Prostate gland (tissue), 2 donors: ENCODE data around the gene S100A2. TPM values are rescaled to one million over a fixed set of nuclear protein-coding genes. Genes with fewer than 3 reads are reported as not detected.
A peak's percentile ranks its signal among the peaks of the same experiment; 100 is the strongest.

Source experiments
- DNase-seq: peaks from one replicate; pipeline ENCODE4 v3.0.0-alpha.2; 2019; ENCODE audit warnings: low spot score
- H3K27ac ChIP-seq, 2 donors: fragments of 200-600 bp; sonication (generic); 2 replicates each; pipeline ENCODE4 v1.5.1; 2017 to 2019
- H3K27me3 ChIP-seq: fragments of 200-600 bp; sonication (generic); replicated peaks from 2 replicates; pipeline ENCODE4 v1.5.1; 2019; ENCODE audit not compliant: insufficient read depth
- H3K36me3 ChIP-seq, 2 donors: fragments of 200-600 bp; sonication (generic); 1 replicate in 1 of 2; 2 replicates in 1 of 2; pipeline versions ENCODE4 v1.5.1 to v1.8.1; 2017 to 2019
- H3K4me1 ChIP-seq: fragments of 200-600 bp; sonication (generic); replicated peaks from 2 replicates; pipeline ENCODE4 v1.5.1; 2019
- H3K4me3 ChIP-seq, 2 donors: fragments of 200-600 bp; sonication (generic); 2 replicates each; pipeline ENCODE4 v1.5.1; 2017 to 2019
- H3K9me3 ChIP-seq: fragments of 200-600 bp; sonication (generic); 2 replicates; pipeline ENCODE4 v1.5.1; 2017
- POLR2A ChIP-seq: fragments of 450-650 bp; IDR thresholded peaks from one replicate; pipeline ENCODE4 v1.6.1; 2016; ENCODE audit warnings: antibody characterized with exemption, mild to moderate bottlenecking
- POLR2AphosphoS5 ChIP-seq: sonication (generic); formaldehyde crosslinking; IDR thresholded peaks from one replicate; pipeline ENCODE4 v1.6.1; 2017; ENCODE audit warnings: antibody characterized with exemption
- WGBS: methylation state at CpG from one replicate; pipeline ENCODE4 v1.1.5; 2018; 5-methylcytosine and 5-hydroxymethylcytosine counted together
- intact Hi-C: fragments of 100-400 bp; cut with DNase I; formaldehyde crosslinking; loops from one replicate; pipeline ENCODE4 v1.14.2; 2022
- total RNA-seq, 2 donors: library from RNA; depleted of rRNA; stranded (reverse); fragments of >200 nt; gene quantifications; one replicate each; pipeline ENCODE4 v1.1.0, GENCODE V29; 2016
- TF ChIP-seq, protein P1 (sequence below), 4 experiments: fragments of 200-600 bp in 2 of 4; fragments of 450-650 bp in 2 of 4; sonication (generic) in 2 of 4; IDR thresholded peaks; 1 replicate in 3 of 4; 2 replicates in 1 of 4; pipeline ENCODE4 v1.5.1; 2016 to 2019; ENCODE audit warnings: antibody characterized with exemption in 4 of 4, mild to moderate bottlenecking in 2 of 4, moderate library complexity in 2 of 4

S100A2 gene
- total RNA-seq, 2 donors from 2014 or later: 14.1 to 22.6 TPM

GRCh38 chr1:153544453-153545066 lies 21.1 kb downstream of the S100A2 start:
- intact Hi-C loops: no loop called here
- peak overlapping the region in 1 of 2 donors; percentile 7 for H3K4me3 ChIP-seq
- no peak for DNase-seq

DNA sequence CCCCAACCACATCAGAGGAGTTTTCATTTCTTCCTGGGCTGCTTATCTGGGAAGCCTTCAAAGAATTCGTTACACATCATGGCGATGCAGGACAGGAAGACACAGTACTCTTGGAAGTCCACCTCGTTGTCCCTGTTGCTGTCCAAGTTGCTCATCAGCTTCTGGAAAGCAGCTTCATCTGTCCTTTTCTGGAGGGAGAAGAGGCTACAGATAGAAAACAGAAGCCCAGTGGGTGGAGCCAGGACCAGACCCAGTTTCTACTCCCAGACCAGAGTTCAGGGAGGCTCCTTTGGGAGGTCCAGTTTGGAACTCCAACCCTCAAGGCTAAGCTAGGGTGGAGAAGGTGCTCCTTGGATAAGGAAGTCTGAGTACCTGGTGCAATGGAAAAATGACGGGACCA lies 21.9 kb downstream of the S100A2 start:
- Histone ChIP-seq H3K36me3 (no peaks in the 10 kb centered on the region), H3K4me1 (no peaks in the 10 kb centered on the region), H3K9me3 (no peaks in the 10 kb centered on the region), H3K27ac (no peak overlapping the region), H3K4me3 (no peak overlapping the region), H3K27me3 (no peaks in the 10 kb centered on the region)
- intact Hi-C loops: no loop called here
- WGBS: 64% methylated on average over 4 of the region's 4 CpGs
- TF ChIP-seq POLR2AphosphoS5: no peak
- TF ChIP-seq, protein P1, sequence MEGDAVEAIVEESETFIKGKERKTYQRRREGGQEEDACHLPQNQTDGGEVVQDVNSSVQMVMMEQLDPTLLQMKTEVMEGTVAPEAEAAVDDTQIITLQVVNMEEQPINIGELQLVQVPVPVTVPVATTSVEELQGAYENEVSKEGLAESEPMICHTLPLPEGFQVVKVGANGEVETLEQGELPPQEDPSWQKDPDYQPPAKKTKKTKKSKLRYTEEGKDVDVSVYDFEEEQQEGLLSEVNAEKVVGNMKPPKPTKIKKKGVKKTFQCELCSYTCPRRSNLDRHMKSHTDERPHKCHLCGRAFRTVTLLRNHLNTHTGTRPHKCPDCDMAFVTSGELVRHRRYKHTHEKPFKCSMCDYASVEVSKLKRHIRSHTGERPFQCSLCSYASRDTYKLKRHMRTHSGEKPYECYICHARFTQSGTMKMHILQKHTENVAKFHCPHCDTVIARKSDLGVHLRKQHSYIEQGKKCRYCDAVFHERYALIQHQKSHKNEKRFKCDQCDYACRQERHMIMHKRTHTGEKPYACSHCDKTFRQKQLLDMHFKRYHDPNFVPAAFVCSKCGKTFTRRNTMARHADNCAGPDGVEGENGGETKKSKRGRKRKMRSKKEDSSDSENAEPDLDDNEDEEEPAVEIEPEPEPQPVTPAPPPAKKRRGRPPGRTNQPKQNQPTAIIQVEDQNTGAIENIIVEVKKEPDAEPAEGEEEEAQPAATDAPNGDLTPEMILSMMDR (IDR thresholded peaks at IDR 0.05): no peak
- no peak for DNase-seq

More at GRCh38 chr1:153544453-153545066, 21.1 kb downstream of the S100A2 start:
- peak overlapping the region; percentile 62 to 78 for H3K27ac ChIP-seq
- H3K36me3 ChIP-seq: no peaks in the 10 kb centered on the region
- no peaks in the 10 kb centered on the region for H3K4me1 ChIP-seq
- WGBS: 54% methylated on average over 10 of the region's 10 CpGs
- H3K9me3 ChIP-seq: no peaks in the 10 kb centered on the region
- TF ChIP-seq, protein P1 (IDR thresholded peaks at IDR 0.05): no peak
- TF ChIP-seq POLR2AphosphoS5 (no peak), POLR2A (no peak)
- H3K27me3 ChIP-seq: no peaks in the 10 kb centered on the region

DNA sequence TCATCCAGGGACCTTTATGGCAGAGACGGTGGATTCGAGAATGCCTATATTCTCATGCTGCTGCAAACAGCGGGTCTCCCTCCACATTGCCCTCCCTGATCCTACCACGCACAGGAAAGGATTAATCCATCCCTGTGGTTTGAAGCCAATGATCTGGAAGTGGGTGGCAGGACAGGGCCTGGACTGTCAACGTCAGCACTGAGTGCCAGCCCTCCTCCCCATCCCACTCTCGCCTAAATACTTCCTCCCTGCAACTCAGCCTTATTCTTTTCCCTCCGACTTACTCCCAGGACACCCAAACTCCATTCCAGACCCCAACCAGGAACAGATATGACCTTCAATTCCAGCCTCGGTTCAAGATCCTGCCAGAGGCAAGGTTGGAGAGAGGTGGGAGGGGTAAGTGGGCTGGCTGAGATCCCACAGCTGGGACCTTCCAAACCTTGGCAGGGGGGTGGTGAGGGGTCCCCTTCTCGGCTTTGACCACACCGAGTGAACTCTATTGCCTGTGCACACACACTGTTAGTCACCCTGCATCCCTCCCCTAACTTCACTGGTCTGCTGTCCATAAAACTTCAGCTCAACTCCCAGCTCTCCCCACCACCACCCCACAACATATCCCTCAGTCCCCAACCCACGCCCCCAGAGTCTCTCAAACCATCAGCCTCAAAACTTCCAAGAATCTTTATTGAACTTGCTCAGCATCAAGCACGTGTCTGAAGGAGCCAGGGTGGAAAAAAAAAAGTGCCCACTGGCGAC lies 22.5 kb downstream of the S100A2 start:
- Histone ChIP-seq H3K27ac (no peak overlapping the region), H3K4me1 (no peaks in the 10 kb centered on the region), H3K27me3 (no peaks in the 10 kb centered on the region), H3K36me3 (no peaks in the 10 kb centered on the region), H3K4me3 (no peak overlapping the region), H3K9me3 (no peaks in the 10 kb centered on the region)
- TF ChIP-seq POLR2A (no peak), POLR2AphosphoS5 (no peak)
- TF ChIP-seq, protein P1 (IDR thresholded peaks at IDR 0.05): no peak
- intact Hi-C loops: no loop called here
- DNase-seq: no peak
- WGBS: 65% methylated on average over 13 of the region's 13 CpGs

DNA sequence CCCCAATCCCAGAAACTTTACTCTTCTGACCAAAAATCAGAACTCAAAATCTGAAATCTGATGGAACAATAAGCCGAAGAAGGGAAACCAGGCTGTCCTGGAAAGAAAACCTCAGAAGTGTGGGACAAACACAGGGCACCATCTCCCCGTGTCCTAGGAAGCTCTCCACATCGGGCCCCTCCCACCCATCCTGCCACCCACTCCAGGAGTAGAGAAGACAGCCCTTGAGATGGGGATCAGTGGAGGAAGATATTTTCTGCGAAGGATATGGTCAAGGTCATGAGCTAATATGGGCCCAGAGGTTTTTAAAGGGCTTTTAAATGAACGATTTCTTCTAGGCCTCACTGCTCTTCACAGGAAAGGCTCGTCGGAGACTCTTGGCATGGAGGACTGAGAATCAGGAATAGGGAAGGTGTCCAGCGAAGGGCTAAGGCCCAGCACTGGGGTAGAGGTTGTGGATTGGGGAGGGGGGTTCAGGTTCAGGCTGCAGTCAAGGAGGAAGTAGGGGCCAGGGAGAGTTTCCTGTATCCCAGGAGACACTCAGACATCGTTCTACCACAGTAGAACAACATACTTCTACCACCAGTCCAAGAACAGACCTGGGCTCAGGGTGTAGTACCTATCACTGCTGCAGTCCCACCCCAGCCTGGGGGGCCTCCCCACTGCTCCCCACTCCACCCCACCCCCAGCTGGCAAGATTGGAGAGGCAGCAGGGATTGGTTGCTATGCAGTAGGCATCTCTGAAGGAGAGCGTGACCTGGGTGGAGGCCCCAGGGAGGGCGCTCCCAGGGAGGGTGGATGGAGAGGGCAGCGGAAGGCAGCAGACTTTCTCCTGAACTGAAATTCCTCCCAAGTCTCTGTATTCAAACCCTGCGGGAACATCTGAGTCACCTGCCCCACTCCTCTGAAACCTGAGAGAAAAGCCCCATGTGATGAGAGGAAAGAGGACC lies 23.7 kb downstream of the S100A2 start:
- H3K4me1 ChIP-seq: no peaks in the 10 kb centered on the region
- no peak for DNase-seq
- TF ChIP-seq, protein P1 (IDR thresholded peaks at IDR 0.05): no peak
- TF ChIP-seq POLR2A: no peak
- TF ChIP-seq POLR2AphosphoS5: no peak
- WGBS: 77% methylated on average over 13 of the region's 13 CpGs
- H3K27ac ChIP-seq: no peak overlapping the region
- H3K9me3 ChIP-seq: no peaks in the 10 kb centered on the region
- H3K4me3 ChIP-seq: no peak overlapping the region
- intact Hi-C loops: no loop called here
- H3K36me3 ChIP-seq: no peaks in the 10 kb centered on the region
- H3K27me3 ChIP-seq: no peaks in the 10 kb centered on the region
